ENCODE measurements around the gene GLTP.

The GLTP gene

DNA sequence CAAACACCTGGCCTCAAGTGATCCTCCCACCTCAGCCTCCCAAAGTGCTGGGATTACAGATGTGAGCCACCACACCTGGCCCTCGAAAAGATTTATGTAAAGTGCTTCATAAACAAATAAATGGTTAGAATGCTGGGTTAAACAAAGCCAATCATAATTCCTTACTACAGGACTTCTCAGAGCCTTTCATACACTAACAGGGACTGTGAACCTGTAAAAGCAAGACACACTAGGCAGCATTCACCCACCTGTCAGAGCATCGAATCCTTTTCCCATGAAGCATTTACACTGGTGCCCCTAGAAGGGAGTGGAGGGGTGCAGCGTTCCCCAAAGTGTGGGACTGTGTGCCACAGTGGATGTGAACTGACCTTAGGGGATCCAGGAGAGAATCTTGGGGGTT is 76.7 kb downstream of the GLTP start:
- H3K4me3 ChIP-seq (ENCODE audit: low read depth, low read length): no peak overlapping the region

DNA sequence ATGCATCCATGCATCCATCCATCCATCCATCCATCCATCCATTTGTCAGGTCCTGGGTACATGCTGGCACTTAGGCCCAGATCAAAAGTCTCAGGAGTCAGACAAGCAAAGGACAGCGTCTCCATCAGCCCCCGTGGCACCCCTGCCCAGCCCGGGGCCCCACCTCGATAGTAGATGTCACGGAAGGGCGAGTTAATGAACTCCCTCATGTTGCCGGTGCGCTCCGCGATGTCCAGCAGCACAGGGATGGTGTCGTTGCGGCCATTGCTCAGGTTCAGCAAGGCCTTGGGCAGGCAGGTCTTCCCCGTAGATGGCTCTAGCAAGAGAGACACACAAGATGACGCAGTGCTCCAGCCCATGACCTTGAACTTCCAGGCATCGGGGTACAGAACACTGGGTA is 77.5 kb downstream of the GLTP start:
- no peak overlapping the region for H3K4me3 ChIP-seq (ENCODE audit: low read depth, low read length)
